OCI-LY7 (cell line): ENCODE results near the gene KDM6A.

Experiments
- CTCF ChIP-seq: fragments of 200-600 bp; sonication (generic); conservative IDR thresholded peaks from 2 replicates; pipeline ENCODE4 v1.5.1; 2014; ENCODE audit warnings: mild to moderate bottlenecking, antibody characterized with exemption, low read length, moderate library complexity, mixed read lengths
- EZH2phosphoT487 ChIP-seq: fragments of 200-600 bp; sonication (generic); IDR thresholded peaks from 2 replicates; pipeline ENCODE4 v1.6.1; 2018; ENCODE audit warnings: low read depth, borderline replicate concordance, mild to moderate bottlenecking, mixed run types, antibody characterized with exemption, low read length, moderate library complexity, mixed read lengths

DNA sequence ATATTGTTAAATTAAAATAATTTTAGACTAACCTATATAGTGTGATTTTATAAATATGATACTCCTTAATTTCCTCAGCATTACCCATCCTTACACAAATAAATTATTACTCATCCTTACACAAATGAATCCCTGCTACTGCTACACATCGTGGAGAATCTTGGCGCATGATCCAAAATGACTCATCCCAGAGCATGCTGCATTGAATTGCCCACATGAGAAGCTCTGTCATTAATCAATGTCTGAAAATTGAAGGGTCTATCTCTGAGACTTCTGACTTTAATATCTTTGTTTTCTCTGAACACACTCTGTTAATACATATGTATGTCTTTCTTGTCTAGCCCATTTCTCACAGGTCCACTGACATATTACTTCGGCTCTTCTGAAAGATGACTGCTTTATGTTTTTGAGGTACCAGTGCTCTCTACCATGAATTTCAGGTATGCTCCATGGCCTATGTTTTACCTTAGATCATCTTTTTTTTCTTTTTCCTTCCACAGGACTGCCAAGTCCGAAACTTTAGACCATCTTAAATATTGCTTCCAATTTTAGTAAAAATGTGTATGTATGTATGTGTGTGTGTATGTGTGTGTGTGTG, 44.9 kb upstream of the KDM6A start:
- TF ChIP-seq CTCF (no peak), EZH2phosphoT487 (no peak)
